ENCODE measurements around the gene CIB2. TPM values are rescaled to one million over a fixed set of nuclear protein-coding genes. Genes with fewer than 3 reads are reported as not detected.

CIB2 gene
- polyA plus RNA-seq, 1 of the 3 experiments (the other 2 are of a cell fraction): 39.6 TPM

- no peak for TF ChIP-seq CTCF (IDR thresholded peaks at IDR 0.05)
- TF ChIP-seq MEF2A (IDR thresholded peaks at IDR 0.05; ENCODE audit: borderline replicate concordance, low read depth): no peak
- TF ChIP-seq NFIC (IDR thresholded peaks at IDR 0.05; ENCODE audit: borderline replicate concordance): no peak
These were observed 37.4 kb upstream of the CIB2 start (continued) for GRCh38 chr15:78168608-78169007.

GRCh38 chr15:78167227-78167888 is 36.1 kb upstream of the CIB2 start:
- Histone ChIP-seq H3K27ac (ENCODE audit: low read depth in 2 of 2, low read length in 1 of 2) (no peak overlapping the region), H3K9me2 (no peaks in the 10 kb centered on the region), H4K20me1 (ENCODE audit: insufficient read depth) (no peaks in the 10 kb centered on the region), H3F3A (replicated peaks; ENCODE audit: insufficient read depth) (no peaks in the 10 kb centered on the region), H3K36me3 (replicated peaks in 1 of 2; ENCODE audit: control insufficient read depth in 1 of 2, insufficient read depth in 2 of 2, low read length in 1 of 2) (peaks cover 54 to 70% of the 10 kb centered on the region in 2 experiments), H3K4me2 (no peak overlapping the region), H3K4me1 (ENCODE audit: control insufficient read depth in 1 of 2, insufficient read depth in 2 of 2, low read depth in 1 of 2, low read length in 1 of 2) (no peaks in the 10 kb centered on the region), H3K9me3 (no peaks in the 10 kb centered on the region), H3K27me3 (ENCODE audit: insufficient read depth) (no peaks in the 10 kb centered on the region), H2AFZ (ENCODE audit: low read depth) (no peak overlapping the region), H3K9ac (no peak overlapping the region), H3K79me2 (ENCODE audit: insufficient read depth) (no peaks in the 10 kb centered on the region), H3K4me3 (ENCODE audit: low read depth in 2 of 2, low read length in 1 of 2) (no peak overlapping the region)
- TF ChIP-seq USF1 (IDR thresholded peaks at IDR 0.05; ENCODE audit: borderline replicate concordance, low read depth): no peak
- no peak for TF ChIP-seq CTCF (IDR thresholded peaks at IDR 0.05)
- no peak for TF ChIP-seq EP300 (IDR thresholded peaks at IDR 0.05; ENCODE audit: borderline replicate concordance in 1 of 2, low read depth in 1 of 2, low read length in 1 of 2)
- no peak for TF ChIP-seq NRF1 (IDR thresholded peaks at IDR 0.05; ENCODE audit: low read depth, low read length)
- no peak for TF ChIP-seq RAD21 (IDR thresholded peaks at IDR 0.05; ENCODE audit: low read length)
- no peak for TF ChIP-seq PBX3 (IDR thresholded peaks at IDR 0.05)
- POLR2A ChIA-PET: interaction anchor here (0.7 kb wide), 1 partner anchor 82 kb away, joined by 3 read pairs; no protein-coding TSS in a partner anchor
- WGBS (ENCODE audit: low lambda C conversion rate): 95% methylated on average over 10 of the region's 10 CpGs
- CTCF ChIA-PET: interaction anchor here (1.2 to 1.3 kb wide), 2 partner anchors 54 to 208 kb away, joined by 3 to 4 read pairs; no protein-coding TSS in a partner anchor
- DNase-seq: no peak
